K562 (cell line): Measurements from ENCODE around the gene FNDC1. TPM values are rescaled to one million over a fixed set of nuclear protein-coding genes. Genes with fewer than 3 reads are reported as not detected.

Experiments used
- ATAC-seq: fragments of 200-7000 bp; cut with Tn5 transposase; 3 replicates; pipeline ENCODE4 v1.9.1; 2020; ENCODE audit warnings: moderate library complexity
- BruUV-seq: library from RNA; stranded (reverse); fragments of 400-500 nt; replicated peaks from 2 replicates; lab custom pipeline; 2021; lab: Mats Ljungman, UMichigan
- CTCF ChIA-PET: fragments of 300-600 bp; formaldehyde crosslinking; extraction: SDS; loops from one replicate; lab custom pipeline; 2021; ENCODE audit warnings: low intra/inter-chr PET ratio; lab: Yijun Ruan, JAX
- POLR2A ChIA-PET: fragments of 300-600, 350-650 bp; sonication (Branson Sonifier 250); formaldehyde crosslinking; extraction: SDS; loops from one replicate; lab custom pipeline; 2021; ENCODE audit warnings: antibody characterized with exemption, inconsistent platforms; lab: Yijun Ruan, JAX
- DNase-seq, 4 experiments: peaks; one replicate each; pipeline versions ENCODE4 v3.0.0 to v3.0.0-alpha.2; 2011 to 2018; ENCODE audit warnings: low spot score in 3 of 4, mixed read lengths in 3 of 4; ENCODE audit errors: extremely low read depth in 1 of 4
- FAIRE-seq: peaks from 2 replicates; lab custom pipeline; 2011; peaks lifted over from hg19 to GRCh38; lab: Jason Lieb, UNC
- H2AFZ ChIP-seq: 2 replicates; pipeline ENCODE4 v1.6.0; 2011; ENCODE audit warnings: low read depth, low read length, control low read depth, inconsistent platforms
- H3K27ac ChIP-seq: fragments of 200-600 bp; 3 replicates; pipeline ENCODE4 v1.8.0; 2011; ENCODE audit warnings: low read depth, mild to moderate bottlenecking, control low read depth, inconsistent platforms, low read length, moderate library complexity, mixed read lengths; ENCODE audit errors: extremely low read depth
- H3K27me3 ChIP-seq, 2 experiments: fragments of 300-600 bp in 1 of 2; 2 replicates in 1 of 2; 3 replicates in 1 of 2; pipeline versions ENCODE4 v1.6.0 to v1.8.0; 2011; ENCODE audit warnings: inconsistent platforms in 2 of 2, low read length in 2 of 2, mild to moderate bottlenecking in 1 of 2, mixed read lengths in 1 of 2, moderate library complexity in 1 of 2; ENCODE audit not compliant: control insufficient read depth in 2 of 2, insufficient read depth in 2 of 2
- H3K36me3 ChIP-seq: fragments of 300-600 bp; 3 replicates; pipeline ENCODE4 v1.8.0; 2011; ENCODE audit warnings: mild to moderate bottlenecking, low read length, inconsistent platforms; ENCODE audit not compliant: control insufficient read depth, insufficient read depth
- H3K4me1 ChIP-seq, 2 experiments: fragments of 200-600 bp in 1 of 2; replicated peaks in 1 of 2; 2 replicates in 1 of 2; 3 replicates in 1 of 2; pipeline versions ENCODE4 v1.5.1 to v1.8.0; 2011; ENCODE audit warnings: inconsistent platforms in 2 of 2, low read length in 2 of 2, mild to moderate bottlenecking in 1 of 2, mixed read lengths in 1 of 2, moderate library complexity in 1 of 2; ENCODE audit not compliant: control insufficient read depth in 2 of 2, insufficient read depth in 2 of 2
- H3K4me2 ChIP-seq: 2 replicates; pipeline ENCODE4 v1.6.1; 2011; ENCODE audit warnings: low read length, control low read depth, inconsistent platforms, mixed read lengths; ENCODE audit not compliant: insufficient read depth
- H3K4me3 ChIP-seq: fragments of 200-600 bp; sonication (generic), shearing (Covaris generic); 2 replicates; pipeline ENCODE4 v1.5.1; 2016; ENCODE audit warnings: control low read depth, inconsistent platforms
- H3K79me2 ChIP-seq: fragments of 200-600 bp; 3 replicates; pipeline ENCODE4 v1.8.0; 2011; ENCODE audit warnings: low read length, inconsistent platforms; ENCODE audit not compliant: control insufficient read depth, insufficient read depth
- H3K9ac ChIP-seq, 2 experiments: 2 replicates each; pipeline versions ENCODE4 v1.6.0 to v1.6.1; 2011; ENCODE audit warnings: low read depth in 2 of 2, low read length in 2 of 2, control low read depth in 1 of 2, inconsistent platforms in 1 of 2, mild to moderate bottlenecking in 1 of 2, mixed read lengths in 1 of 2; ENCODE audit not compliant: insufficient read depth in 1 of 2
- H3K9me1 ChIP-seq: one replicate; pipeline ENCODE4 v1.6.0; 2011; ENCODE audit warnings: inconsistent platforms, mild to moderate bottlenecking, low read length, moderate library complexity; ENCODE audit not compliant: control insufficient read depth, insufficient read depth
- H3K9me3 ChIP-seq: replicated peaks from 2 replicates; pipeline ENCODE4 v1.5.1; 2011; ENCODE audit warnings: low read depth, low read length, inconsistent platforms; ENCODE audit not compliant: control insufficient read depth, insufficient read depth
- H4K20me1 ChIP-seq: replicated peaks from 2 replicates; pipeline ENCODE4 v1.6.1; 2011; ENCODE audit warnings: low read length, inconsistent platforms, mixed read lengths; ENCODE audit not compliant: control insufficient read depth, insufficient read depth
- AFF4 ChIP-seq: sonication (generic); formaldehyde crosslinking; IDR thresholded peaks from 2 replicates; pipeline ENCODE4 v1.8.0; 2023; ENCODE audit warnings: mild to moderate bottlenecking, missing genetic modification reagents
- CC2D1A ChIP-seq: fragments of 450-650 bp; IDR thresholded peaks from 2 replicates; pipeline ENCODE4 v1.6.1; 2017; ENCODE audit warnings: mild to moderate bottlenecking
- ETV5 ChIP-seq: sonication (generic); formaldehyde crosslinking; IDR thresholded peaks from 2 replicates; pipeline ENCODE4 v1.4.0; 2020; ENCODE audit warnings: low read depth, mild to moderate bottlenecking, missing genetic modification reagents
- MAFK ChIP-seq: IDR thresholded peaks from 2 replicates; pipeline ENCODE4 v1.6.1; 2011; ENCODE audit warnings: low read length, improper control_type of control experiment
- PBX2 ChIP-seq, 2 experiments: IDR thresholded peaks in 1 of 2; conservative IDR thresholded peaks in 1 of 2; 2 replicates each; pipeline ENCODE4 v1.6.1; 2016; ENCODE audit warnings: low read depth in 2 of 2, mild to moderate bottlenecking in 1 of 2, missing compliant biosample characterization in 1 of 2, missing genetic modification characterization in 1 of 2, moderate library complexity in 1 of 2
- SFPQ ChIP-seq: fragments of 200-400 bp; formaldehyde crosslinking; IDR thresholded peaks from 2 replicates; pipeline ENCODE4 v1.6.1; 2017; ENCODE audit warnings: mild to moderate bottlenecking, low read depth, low read length, moderate library complexity
- ZNF316 ChIP-seq: fragments of 450-650 bp; IDR thresholded peaks from 2 replicates; pipeline ENCODE4 v1.6.1; 2016
- WGBS: fragments of 100-300 bp; shearing (Covaris generic); methylation state at CpG from one replicate; pipeline ENCODE4 v1.1.6; 2016; ENCODE audit warnings: low coverage, mixed read lengths; ENCODE audit not compliant: insufficient coverage; ENCODE audit errors: missing lambda C conversion rate; 5-methylcytosine and 5-hydroxymethylcytosine counted together
- in situ Hi-C: fragments of 300-500 bp; cut with MboI; formaldehyde crosslinking; loops from 4 replicates; pipeline ENCODE4 v1.15.0; 2018; ENCODE audit warnings: inconsistent platforms, mixed read lengths
- intact Hi-C: fragments of 100-400 bp; cut with micrococcal nuclease; formaldehyde crosslinking; loops from 2 replicates; pipeline ENCODE4 v1.14.2; 2022
- polyA plus RNA-seq, 8 experiments: library from polyadenylated mRNA; depleted of rRNA in 4 of 8; stranded (reverse) in 5 of 8; unstranded in 3 of 8; fragments of >200 nt; fragmentation: Nextera tagmentation in 2 of 8; fragmentation: Illumina TruSeq in 1 of 8; extraction: Ambion mirVana in 2 of 8; extraction: Trizol in 1 of 8; gene quantifications; 2 replicates each; pipeline versions ENCODE4 v1.2.1 to v1.2.3, GENCODE V29; 2011 to 2014; ENCODE audit warnings: inconsistent platforms in 1 of 8, missing spikeins in 1 of 8
- total RNA-seq, 7 experiments: library from RNA; depleted of rRNA in 6 of 7; stranded (reverse); fragments of >200 nt in 6 of 7; fragmentation: Illumina TruSeq in 2 of 7; extraction: Trizol in 2 of 7; gene quantifications; 2 replicates each; pipeline versions ENCODE4 v1.2.1 to v1.2.3, GENCODE V29; 2011 to 2021; ENCODE audit warnings: low replicate concordance in 1 of 7

FNDC1 gene
- total and polyA plus RNA-seq, 9 of the 15 experiments (the other 6 are each of a cell fraction or from before 2014, with no cell fraction given) = not detected

DNA sequence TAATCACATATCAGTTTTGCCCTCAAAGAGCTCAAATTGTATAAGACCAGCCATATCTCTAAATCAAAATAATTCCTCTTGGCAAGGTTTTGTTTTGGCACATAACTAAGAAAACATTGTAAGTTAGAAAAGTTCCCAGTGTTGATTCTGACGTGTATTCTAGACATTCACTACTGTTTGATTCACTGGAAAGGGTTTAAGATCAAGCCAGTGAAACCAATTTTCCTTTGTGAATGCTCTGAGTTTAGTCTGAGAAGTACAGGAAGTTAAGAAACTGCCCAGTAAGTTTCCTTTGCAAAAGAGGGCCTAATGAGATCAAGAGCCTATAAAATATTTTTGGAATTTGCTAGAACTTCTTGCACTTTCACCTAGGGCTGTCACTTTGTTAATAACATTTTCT is 143.0 kb downstream of the FNDC1 start (continued):
- TF ChIP-seq PBX2 (CRISPR knock-in tag; IDR thresholded peaks at IDR 0.05; ENCODE audit: low read depth) (no peak), PBX2 (tag; conservative IDR thresholded peaks at IDR 0.05; ENCODE audit: low read depth) (no peak), SFPQ (no peak), CC2D1A (no peak)
- TF ChIP-seq, all 486 proteins: peak for 0

DNA sequence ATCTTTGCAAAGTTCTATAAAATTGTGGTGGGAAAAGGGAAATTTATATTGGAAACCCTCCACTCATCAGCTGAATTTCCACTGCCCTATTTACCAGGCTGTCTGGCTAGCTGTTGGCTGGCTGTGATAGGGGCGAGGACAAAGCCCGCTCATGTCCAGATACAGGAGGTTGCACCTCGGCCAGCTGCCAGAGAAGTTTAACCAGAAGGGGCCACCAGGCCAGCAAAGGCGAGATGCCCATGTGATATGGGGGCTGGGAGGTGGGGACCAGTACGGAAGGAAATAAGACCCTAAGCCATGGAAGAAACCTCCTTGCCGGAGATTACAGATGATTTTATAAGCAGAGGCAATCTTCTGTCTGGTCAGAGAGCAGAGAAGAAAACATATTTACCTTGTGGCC is 143.8 kb downstream of the FNDC1 start:
- no peak overlapping the region for H3K4me2 ChIP-seq
- H2AFZ ChIP-seq = no peak overlapping the region
- POLR2A ChIA-PET = interaction anchor here (0.6 kb wide), 1 partner anchor 11 kb away, joined by 3 read pairs; no protein-coding TSS in a partner anchor
- no peak overlapping the region for H3K27ac ChIP-seq
- no peaks in the 10 kb centered on the region for H3K9me3 ChIP-seq
- no peaks in the 10 kb centered on the region for H4K20me1 ChIP-seq
- H3K9me1 ChIP-seq = no peaks in the 10 kb centered on the region
- H3K36me3 ChIP-seq = no peaks in the 10 kb centered on the region
- intact Hi-C loops = no loop called here
- CTCF ChIA-PET = no interaction called here
- H3K27me3 ChIP-seq = peaks cover 8 to 27% of the 10 kb centered on the region in 2 experiments; a peak in 4 of 5 replicates
- FAIRE-seq (no peak), DNase-seq (no peak), ATAC-seq (no peak)
- no peak overlapping the region for H3K9ac ChIP-seq
- in situ Hi-C loops = no loop called here
- H3K79me2 ChIP-seq = no peaks in the 10 kb centered on the region
- H3K4me3 ChIP-seq = no peak overlapping the region
- 0% methylated on average over 6 of the region's 6 CpGs for WGBS
- no peaks in the 10 kb centered on the region; a peak in 1 of 5 replicates for H3K4me1 ChIP-seq
- BruUV-seq = no TSS peak
- TF ChIP-seq ETV5 (CRISPR knock-in tag) (no peak), AFF4 (CRISPR knock-in tag) (no peak), ZNF316 (peak; percentile 38; the same call in 1 of the 2 replicates), MAFK (no peak)
